Central memory CD8-positive, alpha-beta T cell (primary cell): ENCODE results near the gene SMG1.
"Not testable (repeated sequence)": the region's sequence is repeated elsewhere in the genome, so short reads cannot be mapped to it uniquely, and the experiment has no call there.

Experiments
- ATAC-seq: fragments of 150-1000 bp; cut with Tn5 transposase; replicated peaks from 2 replicates; pipeline ENCODE4 v1.10.0; 2022; ENCODE audit warnings: mild to moderate bottlenecking, moderate FRiP score, moderate number of reproducible peaks; ENCODE audit not compliant: poor library complexity, severe bottlenecking; ENCODE audit errors: extremely low read depth
- DNase-seq, 2 donors: peaks; one replicate each; pipeline ENCODE4 v3.0.0; 2021; ENCODE audit warnings: low spot score in 2 of 2
- H3K27ac Mint-ChIP-seq: one replicate; pipeline ENCODE4 v1.8.0; 2022; ENCODE audit warnings: low read depth, mild to moderate bottlenecking, moderate library complexity, mixed read lengths
- H3K27me3 Mint-ChIP-seq: one replicate; pipeline ENCODE4 v1.8.0; 2022; ENCODE audit warnings: mixed read lengths
- H3K36me3 Mint-ChIP-seq: one replicate; pipeline ENCODE4 v1.8.0; 2022; ENCODE audit warnings: mild to moderate bottlenecking, moderate library complexity, mixed read lengths; ENCODE audit not compliant: insufficient read depth
- H3K4me1 Mint-ChIP-seq: one replicate; pipeline ENCODE4 v1.8.0; 2022; ENCODE audit warnings: mixed read lengths
- H3K4me3 Mint-ChIP-seq: one replicate; pipeline ENCODE4 v1.8.0; 2022; ENCODE audit warnings: mild to moderate bottlenecking, moderate library complexity, mixed read lengths
- H3K9me3 Mint-ChIP-seq: one replicate; pipeline ENCODE4 v1.8.0; 2022; ENCODE audit warnings: mixed read lengths

Gene SMG1

DNA sequence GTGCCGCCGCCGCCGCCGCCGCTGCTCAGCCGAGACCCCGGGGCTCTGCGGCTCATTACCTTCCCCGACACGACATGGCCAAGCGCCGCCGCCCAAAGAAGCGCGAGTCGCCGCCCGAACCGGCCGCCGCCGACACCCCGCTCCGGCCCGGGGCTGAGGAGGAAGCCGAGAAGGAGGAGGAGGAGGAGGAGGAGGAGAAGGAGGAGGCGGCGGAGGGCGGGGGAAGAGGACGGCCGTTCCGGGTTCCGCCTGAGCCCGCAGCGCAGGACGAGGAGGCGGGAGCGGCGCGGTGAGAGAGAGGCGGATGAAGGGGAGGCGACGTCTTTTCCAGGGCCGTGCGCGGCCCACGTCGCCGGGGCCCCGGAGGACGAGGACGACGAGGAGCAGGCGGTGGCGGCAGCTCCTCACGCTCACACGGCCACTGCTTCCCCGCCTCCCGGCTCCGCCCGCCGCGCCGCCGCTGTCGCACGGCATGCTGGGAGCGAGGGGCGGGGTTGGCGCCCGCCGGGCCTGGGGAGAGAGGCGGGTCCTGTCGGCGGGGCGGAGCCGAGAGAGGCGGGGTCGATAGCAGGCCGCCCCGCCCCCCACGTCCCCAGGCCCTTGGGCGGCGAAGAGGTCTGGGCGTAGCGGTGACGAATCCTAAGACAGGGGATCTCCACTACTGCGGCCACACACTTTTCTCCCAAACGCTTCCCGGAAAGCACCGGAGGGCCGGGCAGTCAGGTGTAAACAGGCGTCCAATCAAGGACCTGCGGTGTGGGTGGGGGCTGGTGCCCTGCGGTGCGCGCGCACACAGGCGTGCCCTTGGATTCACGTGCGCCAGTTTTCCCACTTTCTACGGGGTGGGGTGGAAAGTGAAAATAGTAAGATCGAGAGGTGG lies at the start of gene SMG1:
Gene SMG1, minus strand, starts transcription at position 423 of the 880 bp plus-strand sequence. Its CDS starts 367 bp downstream, at position 56.
- DNase-seq (peak; percentile 87 to 89), ATAC-seq (peak; percentile 76)
- H3K4me3 Mint-ChIP-seq = peak within 1 kb of the TSS; percentile 92
- H3K4me1 Mint-ChIP-seq = peaks cover 38% of the 10 kb centered on the region
- peaks cover 11% of the 10 kb centered on the region for H3K36me3 Mint-ChIP-seq
- peak within 1 kb of the TSS; percentile 87 for H3K27ac Mint-ChIP-seq
- not testable (repeated sequence) for H3K27me3 Mint-ChIP-seq, H3K9me3 Mint-ChIP-seq

DNA sequence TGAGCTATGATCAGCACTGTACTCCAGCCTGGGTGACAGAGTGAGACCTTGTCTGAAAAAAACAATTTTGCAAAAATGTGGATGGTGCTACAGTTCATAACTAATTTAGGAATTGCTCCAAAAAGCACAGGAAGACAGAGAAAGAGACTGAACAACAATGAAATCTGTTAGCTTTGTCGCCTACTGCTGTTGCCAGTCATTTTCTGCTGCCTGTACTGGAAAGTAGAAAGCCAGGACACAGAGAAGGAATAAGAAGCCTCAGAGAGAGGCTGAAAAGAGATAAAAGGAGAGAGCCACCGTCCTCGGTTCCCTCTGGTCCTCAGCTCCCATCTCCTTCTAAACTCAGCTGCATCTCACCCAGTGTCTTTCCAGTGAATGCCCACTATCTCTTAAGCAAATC lies 48.9 kb upstream of the SMG1 start:
- Mint-ChIP-seq H3K27me3 (peaks cover 42% of the 10 kb centered on the region), H3K9me3 (no peaks in the 10 kb centered on the region), H3K36me3 (no peaks in the 10 kb centered on the region), H3K4me3 (no peak overlapping the region), H3K4me1 (no peaks in the 10 kb centered on the region), H3K27ac (no peak overlapping the region)
- ATAC-seq (no peak), DNase-seq (no peak)

DNA sequence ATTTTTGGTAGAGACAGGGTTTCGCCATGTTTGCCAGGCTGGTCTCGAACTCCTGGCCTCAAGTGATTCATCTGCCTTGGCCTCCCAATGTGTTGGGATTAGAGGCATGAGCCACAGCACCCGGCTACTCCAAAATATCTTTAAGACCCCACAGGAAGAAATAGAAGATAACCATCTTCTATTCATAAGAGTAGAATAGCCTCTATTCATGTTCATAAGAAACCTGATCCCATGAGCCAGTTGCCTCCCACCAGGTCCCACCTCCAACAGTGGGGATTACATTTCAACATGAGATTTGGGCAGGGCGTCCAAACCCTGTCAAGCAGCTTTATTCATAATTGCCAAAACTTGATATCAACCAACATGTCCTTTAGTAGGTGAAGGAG lies 43.6 kb upstream of the SMG1 start:
- Mint-ChIP-seq H3K27ac (no peak overlapping the region), H3K4me3 (no peak overlapping the region), H3K36me3 (no peaks in the 10 kb centered on the region), H3K4me1 (peaks cover 8% of the 10 kb centered on the region), H3K27me3 (no peaks in the 10 kb centered on the region), H3K9me3 (no peaks in the 10 kb centered on the region)
- no peak for ATAC-seq
- DNase-seq = no peak

DNA sequence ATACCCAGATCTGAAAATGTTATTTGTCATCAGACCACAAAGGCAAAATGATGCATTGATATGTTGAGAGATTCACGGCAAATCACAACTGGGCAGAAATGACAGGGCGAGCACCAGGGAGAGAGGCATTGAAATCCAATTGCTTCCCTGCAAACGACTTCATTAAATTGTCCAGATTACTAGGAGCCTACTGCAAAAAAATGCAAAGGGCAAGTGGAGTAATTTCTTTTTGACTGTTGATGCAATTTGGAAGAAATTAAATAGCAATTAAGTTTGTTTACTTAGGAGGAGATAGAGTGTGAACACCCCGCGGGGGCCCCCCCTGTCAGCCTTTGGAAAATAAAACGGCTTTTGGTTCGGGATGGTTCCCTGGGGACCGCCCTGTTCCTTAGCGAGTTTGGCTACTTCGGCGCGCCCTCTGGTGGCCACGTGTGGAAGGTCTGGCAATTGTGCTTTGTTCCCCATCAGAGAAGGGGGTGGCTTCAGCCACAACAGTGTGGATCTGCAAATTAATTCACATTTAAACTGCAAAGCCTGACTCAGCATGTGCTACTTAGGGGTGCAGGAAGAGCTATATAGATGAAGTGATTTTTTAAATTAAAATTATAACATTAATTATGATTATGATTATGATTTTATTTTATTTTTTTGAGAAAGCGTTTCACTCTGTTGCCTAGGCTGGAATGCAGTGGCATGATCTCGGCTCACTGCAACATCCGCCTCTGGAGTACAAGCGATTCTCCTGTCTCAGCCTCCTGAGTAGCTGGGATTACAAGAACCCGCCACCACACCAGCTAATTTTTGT lies 43.0 kb upstream of the SMG1 start:
- no peaks in the 10 kb centered on the region for H3K9me3 Mint-ChIP-seq
- ATAC-seq (peak; percentile 58), DNase-seq (peak; percentile 60 to 74)
- peak overlapping the region; percentile 21 for H3K4me3 Mint-ChIP-seq
- no peak overlapping the region for H3K27ac Mint-ChIP-seq
- H3K27me3 Mint-ChIP-seq = no peaks in the 10 kb centered on the region
- H3K4me1 Mint-ChIP-seq = peaks cover 8% of the 10 kb centered on the region
- H3K36me3 Mint-ChIP-seq = no peaks in the 10 kb centered on the region

DNA sequence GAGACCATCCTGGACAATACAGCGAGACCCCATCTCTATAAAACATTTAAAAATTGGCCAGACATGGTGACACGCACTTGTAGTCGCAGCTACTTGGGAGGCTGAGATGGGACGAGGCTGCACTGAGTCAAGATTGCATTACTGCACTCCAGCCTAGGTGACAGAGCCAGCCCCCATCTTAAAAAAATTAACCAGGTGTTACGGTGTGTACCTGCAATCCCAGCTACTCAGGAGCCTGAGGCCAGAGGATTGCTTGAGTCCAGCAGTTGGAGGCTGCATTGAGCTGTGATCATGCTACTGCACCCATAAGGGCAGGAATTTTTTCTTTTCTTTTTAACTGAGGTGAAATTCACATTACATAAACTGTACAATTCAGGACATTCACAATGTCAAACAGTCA lies 40.6 kb upstream of the SMG1 start:
- Mint-ChIP-seq H3K4me1 (peaks cover 8% of the 10 kb centered on the region), H3K36me3 (no peaks in the 10 kb centered on the region), H3K9me3 (no peaks in the 10 kb centered on the region), H3K4me3 (no peak overlapping the region), H3K27ac (no peak overlapping the region), H3K27me3 (peaks cover 9% of the 10 kb centered on the region)
- DNase-seq (no peak), ATAC-seq (no peak)

DNA sequence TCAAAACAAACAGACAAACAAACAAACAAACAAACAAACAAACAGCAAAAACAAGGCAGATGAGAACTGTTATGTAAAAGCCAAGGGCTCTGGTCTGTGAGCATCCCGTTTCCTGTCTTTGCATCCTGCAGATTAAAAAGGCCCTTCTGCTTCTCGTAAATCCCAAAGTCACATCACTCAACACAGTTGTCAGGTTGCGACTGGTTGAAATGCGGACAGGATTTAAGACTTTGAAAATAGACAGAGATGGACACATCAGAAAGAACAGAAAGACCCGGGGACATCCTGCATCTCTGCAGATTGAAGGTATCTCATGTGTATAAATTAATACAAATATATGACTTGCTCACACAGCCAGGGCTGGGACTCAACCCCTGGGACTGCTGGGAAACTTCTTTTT lies 39.3 kb upstream of the SMG1 start:
- Mint-ChIP-seq H3K4me1 (peaks cover 8% of the 10 kb centered on the region), H3K9me3 (no peaks in the 10 kb centered on the region), H3K36me3 (no peaks in the 10 kb centered on the region), H3K27me3 (peaks cover 9% of the 10 kb centered on the region), H3K4me3 (no peak overlapping the region), H3K27ac (no peak overlapping the region)
- no peak for ATAC-seq
- DNase-seq = no peak

DNA sequence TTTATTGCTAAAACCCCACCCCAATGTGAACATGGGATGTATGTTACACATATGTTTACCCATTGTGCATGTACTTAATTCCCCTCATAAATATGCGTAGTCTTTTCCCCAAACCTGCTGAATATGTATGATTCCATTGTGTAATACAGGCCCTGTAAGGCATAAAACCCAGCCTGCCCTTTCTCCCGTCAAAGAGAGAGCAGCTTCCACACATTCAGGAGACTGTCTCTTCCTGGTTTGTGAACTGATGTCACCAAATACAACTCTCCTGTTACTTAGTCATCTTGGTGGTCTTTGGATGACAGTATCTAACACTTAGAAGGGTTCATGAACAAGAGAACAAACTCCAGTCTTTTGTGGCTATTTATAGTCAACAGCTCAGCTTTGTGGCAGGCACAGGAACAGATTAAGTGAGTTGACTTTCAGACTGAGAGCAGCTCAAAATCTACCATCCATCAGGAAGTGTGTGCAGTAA lies 32.9 kb upstream of the SMG1 start:
- H3K4me1 Mint-ChIP-seq = peaks cover 4% of the 10 kb centered on the region
- H3K27me3 Mint-ChIP-seq = peaks cover 9% of the 10 kb centered on the region
- H3K9me3 Mint-ChIP-seq = no peaks in the 10 kb centered on the region
- ATAC-seq (no peak), DNase-seq (no peak)
- H3K4me3 Mint-ChIP-seq = no peak overlapping the region
- H3K27ac Mint-ChIP-seq = no peak overlapping the region
- peaks cover 4% of the 10 kb centered on the region for H3K36me3 Mint-ChIP-seq

DNA sequence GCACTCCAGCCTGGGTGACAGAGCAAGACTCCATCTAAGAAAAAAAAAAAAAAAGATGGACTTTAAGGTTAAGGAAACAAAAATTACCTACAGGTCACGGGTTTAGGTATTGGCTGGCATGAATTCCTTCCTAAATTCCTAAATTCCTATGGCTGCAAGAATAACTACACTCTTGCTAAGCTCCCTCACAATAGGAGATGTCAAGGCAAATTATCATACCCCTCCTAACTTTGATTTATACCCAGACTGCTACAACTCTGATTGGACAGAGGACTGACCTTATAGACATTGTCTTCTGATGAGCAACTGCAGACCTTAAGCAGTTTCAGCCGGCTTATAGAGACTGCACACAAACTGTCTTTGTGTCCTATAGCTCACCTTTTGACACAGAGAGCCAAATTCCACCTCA lies 32.4 kb upstream of the SMG1 start:
- ATAC-seq (no peak), DNase-seq (no peak)
- peaks cover 4% of the 10 kb centered on the region for H3K4me1 Mint-ChIP-seq
- H3K9me3 Mint-ChIP-seq = no peaks in the 10 kb centered on the region
- H3K27me3 Mint-ChIP-seq = peaks cover 9% of the 10 kb centered on the region
- no peak overlapping the region for H3K27ac Mint-ChIP-seq
- H3K36me3 Mint-ChIP-seq = peaks cover 4% of the 10 kb centered on the region
- no peak overlapping the region for H3K4me3 Mint-ChIP-seq

DNA sequence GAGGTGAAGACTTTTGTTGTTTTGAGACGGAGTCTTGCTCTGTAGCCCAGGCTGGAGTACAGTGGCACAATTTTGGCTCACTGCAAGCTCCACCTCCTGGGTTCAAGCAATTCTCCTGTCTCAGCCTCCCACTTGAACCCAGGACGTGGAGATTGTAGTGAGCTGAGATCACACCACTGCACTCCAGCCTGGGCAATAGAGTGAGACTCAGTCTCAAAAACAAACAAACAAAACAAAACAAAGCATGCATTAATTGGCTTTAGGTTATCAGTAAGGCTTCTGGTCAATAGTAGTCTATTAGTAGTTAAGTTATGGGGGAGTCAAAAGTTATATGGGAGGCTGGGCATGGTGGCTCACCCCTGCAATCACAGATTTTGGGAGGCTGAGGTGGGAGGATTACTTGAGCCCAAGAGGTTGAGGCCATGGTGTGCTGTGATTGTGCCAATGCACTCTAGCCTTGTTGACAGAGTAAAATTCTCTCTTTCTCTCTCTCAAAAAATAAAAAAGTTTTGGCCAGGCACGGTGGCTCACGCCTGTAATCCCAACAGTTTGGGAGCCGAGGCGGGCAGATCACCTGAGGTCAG lies 30.5 kb upstream of the SMG1 start:
- H3K9me3 Mint-ChIP-seq, H3K4me1 Mint-ChIP-seq, H3K27me3 Mint-ChIP-seq, DNase-seq, ATAC-seq, H3K27ac Mint-ChIP-seq, H3K36me3 Mint-ChIP-seq: not testable (repeated sequence)
- H3K4me3 Mint-ChIP-seq = peak overlapping the region; percentile 73

DNA sequence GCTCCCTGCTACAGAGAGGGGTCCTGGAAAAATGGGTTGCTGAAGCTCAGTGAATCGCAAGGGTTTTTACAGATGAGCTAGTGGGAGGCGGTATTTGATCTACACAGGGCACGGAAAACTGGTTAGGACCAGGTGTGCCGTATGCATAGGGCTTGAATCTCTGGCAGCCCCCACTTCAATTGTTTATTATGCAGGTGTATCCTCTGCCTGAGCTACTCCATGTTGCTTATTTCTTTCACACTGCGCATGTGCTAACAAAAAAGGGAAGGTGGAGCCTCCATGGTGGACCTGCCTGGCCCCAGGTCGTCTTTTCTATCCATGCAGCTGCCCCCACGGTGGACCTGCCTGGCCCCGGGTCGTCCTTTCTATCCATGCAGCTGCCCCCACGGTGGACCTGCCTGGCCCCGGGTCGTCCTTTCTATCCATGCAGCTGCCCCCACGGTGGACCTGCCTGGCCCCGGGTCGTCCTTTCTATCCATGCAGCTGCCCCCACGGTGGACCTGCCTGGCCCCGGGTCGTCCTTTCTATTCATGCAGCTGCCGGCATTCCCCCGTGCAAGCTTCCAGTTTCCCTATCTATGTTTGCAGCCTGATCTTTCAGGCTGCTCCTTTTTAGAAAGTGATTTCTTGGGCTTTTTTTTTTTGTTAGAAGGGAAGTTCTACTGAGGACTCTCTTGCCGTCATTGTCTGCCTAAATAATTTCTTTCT lies 29.8 kb upstream of the SMG1 start:
- not testable (repeated sequence) for H3K27me3 Mint-ChIP-seq, H3K9me3 Mint-ChIP-seq, H3K4me1 Mint-ChIP-seq, H3K36me3 Mint-ChIP-seq, H3K27ac Mint-ChIP-seq, DNase-seq
- ATAC-seq = peak; percentile 43
- peak overlapping the region; percentile 73 for H3K4me3 Mint-ChIP-seq

DNA sequence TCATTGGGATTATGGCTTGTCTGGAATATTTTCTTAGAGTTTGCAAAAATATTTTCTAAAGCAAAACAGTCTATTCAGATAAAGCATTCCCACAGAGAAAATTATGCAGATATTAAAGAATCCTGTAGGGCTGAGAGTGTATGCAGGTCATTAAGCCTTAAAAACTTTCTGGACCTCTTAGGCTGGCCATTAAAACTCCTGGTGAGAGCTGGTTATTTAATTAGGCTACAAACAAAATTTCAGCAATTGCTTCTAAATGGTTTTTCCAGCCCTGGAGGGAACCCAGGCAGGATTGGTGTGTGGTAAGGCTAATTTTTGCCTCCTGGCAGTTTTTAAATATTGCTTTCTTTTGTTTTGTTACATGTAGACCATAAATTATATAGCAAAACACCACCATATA lies 27.3 kb upstream of the SMG1 start:
- Mint-ChIP-seq H3K27ac (no peak overlapping the region), H3K27me3 (no peaks in the 10 kb centered on the region), H3K9me3 (no peaks in the 10 kb centered on the region), H3K4me1 (peaks cover 4% of the 10 kb centered on the region), H3K36me3 (peaks cover 2% of the 10 kb centered on the region), H3K4me3 (no peak overlapping the region)
- no peak for DNase-seq
- ATAC-seq = no peak

DNA sequence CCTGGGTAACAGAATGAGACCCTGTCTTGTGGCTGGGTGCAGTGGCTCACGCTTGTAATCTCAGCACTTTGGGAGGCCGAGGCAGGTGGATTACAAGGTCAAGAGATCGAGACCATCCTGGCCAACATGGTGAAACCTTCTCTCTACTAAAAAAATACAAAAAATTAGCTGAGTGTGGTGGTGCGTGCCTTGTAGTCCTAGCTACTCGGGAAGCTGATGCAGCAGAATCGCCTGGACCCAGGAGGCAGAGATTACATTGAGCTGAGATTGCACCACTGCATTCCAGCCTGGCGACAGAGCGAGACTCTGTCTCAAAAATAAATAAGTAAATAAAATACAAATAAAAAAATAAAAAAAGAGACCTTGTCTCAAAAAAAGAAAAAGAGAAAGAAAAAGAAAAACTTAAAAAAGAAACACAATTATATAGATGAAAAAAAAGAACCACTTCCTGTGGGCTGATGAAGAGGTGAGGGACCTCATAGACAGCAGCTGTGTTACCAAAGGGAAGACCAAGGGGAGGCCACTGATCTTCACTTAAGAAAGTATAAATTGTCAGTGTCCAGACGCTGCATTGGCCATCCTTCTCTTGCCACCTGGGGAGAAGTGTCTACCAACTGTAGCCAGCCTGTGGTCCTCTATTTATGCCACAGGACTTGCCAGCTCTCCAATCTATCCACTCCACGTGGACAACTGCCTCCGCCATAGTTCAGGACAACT lies 24.4 kb upstream of the SMG1 start:
- Mint-ChIP-seq H3K27ac (no peak overlapping the region), H3K4me3 (no peak overlapping the region), H3K4me1 (no peaks in the 10 kb centered on the region), H3K36me3 (peaks cover 2% of the 10 kb centered on the region), H3K9me3 (no peaks in the 10 kb centered on the region), H3K27me3 (no peaks in the 10 kb centered on the region)
- DNase-seq = no peak
- ATAC-seq = no peak
